Lower leg skin (tissue), 4 donors: Measurements from ENCODE around the gene POLA2. TPM values are rescaled to one million over a fixed set of nuclear protein-coding genes. Genes with fewer than 3 reads are reported as not detected.

Source experiments
- DNase-seq, 2 donors: peaks; one replicate each; pipeline ENCODE4 v3.0.0-alpha.2; 2019; ENCODE audit warnings: low spot score in 2 of 2
- H3K4me3 ChIP-seq: fragments of 200-600 bp; sonication (generic); 2 replicates; pipeline ENCODE4 v1.5.1; 2017; ENCODE audit warnings: mild to moderate bottlenecking, low read depth; ENCODE audit not compliant: poor library complexity, severe bottlenecking
- CTCF ChIP-seq, 3 donors: fragments of 450-650 bp; IDR thresholded peaks; one replicate each; pipeline ENCODE4 v1.5.1; 2016; ENCODE audit warnings: antibody characterized with exemption in 3 of 3, mild to moderate bottlenecking in 3 of 3, moderate library complexity in 2 of 3
- POLR2A ChIP-seq, 2 donors: fragments of 450-650 bp; IDR thresholded peaks; one replicate each; pipeline ENCODE4 v1.6.1; 2016 to 2017; ENCODE audit warnings: antibody characterized with exemption in 2 of 2, mild to moderate bottlenecking in 1 of 2, moderate library complexity in 1 of 2
- WGBS, 2 donors: methylation state at CpG; one replicate each; pipeline ENCODE4 v1.1.5; 2018; 5-methylcytosine and 5-hydroxymethylcytosine counted together
- intact Hi-C: fragments of 100-400 bp; cut with DNase I; formaldehyde crosslinking; loops from one replicate; pipeline ENCODE4 v1.15.0; 2023; ENCODE audit warnings: low total_unique reads
- total RNA-seq, 4 donors: library from RNA; depleted of rRNA; stranded (reverse); fragments of >200 nt; gene quantifications; one replicate each; pipeline ENCODE4 v1.1.0, GENCODE V29; 2016

Gene POLA2
- total RNA-seq, 4 donors from 2014 or later, result 6.7 to 11.2 (median 7.6) TPM

- DNase-seq, result no peak
- WGBS, 2 donors, result 80 to 83% methylated on average over 21 to 22 of the region's 22 CpGs
- intact Hi-C loops, result no loop called here
- H3K4me3 ChIP-seq, result no peak overlapping the region
- TF ChIP-seq POLR2A (IDR thresholded peaks at IDR 0.05) (no peak), CTCF (IDR thresholded peaks at IDR 0.05) (no peak)
Measured at GRCh38 chr11:65320386-65321075, 58.8 kb downstream of the POLA2 start.

DNA sequence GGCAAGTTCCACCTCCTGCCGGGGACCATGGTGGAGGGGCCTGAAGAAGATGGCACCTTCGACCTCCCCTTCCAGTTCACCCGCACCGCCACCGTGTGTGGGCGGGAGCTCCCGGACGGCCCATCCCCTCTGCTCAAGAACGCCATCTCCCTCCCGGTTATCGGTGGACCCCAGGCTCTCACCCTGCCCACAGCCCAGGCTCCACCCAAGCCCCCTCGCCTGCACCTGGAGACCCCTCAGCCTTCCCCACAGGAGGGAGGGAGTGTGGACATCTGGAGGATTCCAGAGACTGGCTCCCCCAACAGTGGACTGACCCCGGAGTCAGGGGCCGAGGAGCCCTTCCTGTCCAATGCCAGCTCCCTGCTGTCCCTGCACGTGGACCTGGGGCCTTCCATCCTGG is 59.3 kb downstream of the POLA2 start:
- 86 to 89% methylated on average over 14 to 15 of the region's 15 CpGs for WGBS, 2 donors
- no peak for TF ChIP-seq POLR2A (IDR thresholded peaks at IDR 0.05)
- no peak overlapping the region for H3K4me3 ChIP-seq
- intact Hi-C loops, result no loop called here
- no peak for DNase-seq

GRCh38 chr11:65321828-65322485 is 60.2 kb downstream of the POLA2 start:
- intact Hi-C loops, result no loop called here
- DNase-seq, result peak in 1 of 2 donors; percentile 55
- H3K4me3 ChIP-seq, result no peak overlapping the region
- TF ChIP-seq CTCF (IDR thresholded peaks at IDR 0.05) (no peak), POLR2A (IDR thresholded peaks at IDR 0.05) (no peak)
- 45 to 64% methylated on average over 7 to 12 of the region's 13 CpGs for WGBS, 2 donors

DNA sequence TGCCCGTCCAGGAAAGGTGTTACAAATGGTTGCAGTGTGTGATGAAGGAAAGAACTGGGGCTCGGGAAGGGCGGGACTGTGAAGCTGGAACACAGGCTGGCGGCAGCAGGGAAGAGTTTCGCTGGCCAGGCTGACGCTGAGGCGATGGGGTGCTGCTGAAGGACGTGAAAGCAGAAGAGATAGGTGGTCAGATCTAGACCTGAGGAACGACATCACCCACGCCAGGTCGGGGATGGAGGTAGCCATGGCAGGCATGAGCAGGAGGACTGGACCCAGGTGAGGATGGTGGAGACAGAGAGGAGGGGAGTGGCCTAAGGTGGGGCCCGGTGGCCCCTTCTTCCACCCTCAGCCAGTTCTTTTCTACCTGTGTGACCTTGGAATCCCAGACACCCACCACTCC is 62.1 kb downstream of the POLA2 start:
- intact Hi-C loops, result no loop called here
- no peak for DNase-seq
- WGBS, 2 donors, result 70 to 72% methylated on average over 12 of the region's 12 CpGs
- H3K4me3 ChIP-seq, result no peak overlapping the region
- TF ChIP-seq CTCF (IDR thresholded peaks at IDR 0.05) (no peak), POLR2A (IDR thresholded peaks at IDR 0.05) (no peak)

GRCh38 chr11:65325435-65325834 is 63.7 kb downstream of the POLA2 start:
- intact Hi-C loops, result no loop called here
- H3K4me3 ChIP-seq, result no peak overlapping the region
- 87 to 88% methylated on average over 4 of the region's 4 CpGs for WGBS, 2 donors
- DNase-seq, result no peak
- no peak for TF ChIP-seq POLR2A (IDR thresholded peaks at IDR 0.05)
- no peak for TF ChIP-seq CTCF (IDR thresholded peaks at IDR 0.05)

GRCh38 chr11:65327021-65327420 is 65.3 kb downstream of the POLA2 start:
- TF ChIP-seq CTCF (IDR thresholded peaks at IDR 0.05), result no peak
- TF ChIP-seq POLR2A (IDR thresholded peaks at IDR 0.05), result no peak
- DNase-seq, result no peak
- WGBS, 2 donors, result 91 to 94% methylated on average over 8 of the region's 8 CpGs
- intact Hi-C loops, result no loop called here
- H3K4me3 ChIP-seq, result no peak overlapping the region
